ENCODE data around the gene C1QTNF8. TPM values are rescaled to one million over a fixed set of nuclear protein-coding genes. Genes with fewer than 3 reads are reported as not detected.
A peak's percentile ranks its signal among the peaks of the same experiment; 100 is the strongest.

The C1QTNF8 gene
- total RNA-seq, 1 experiment from 2014 or later = 0.27 TPM

DNA sequence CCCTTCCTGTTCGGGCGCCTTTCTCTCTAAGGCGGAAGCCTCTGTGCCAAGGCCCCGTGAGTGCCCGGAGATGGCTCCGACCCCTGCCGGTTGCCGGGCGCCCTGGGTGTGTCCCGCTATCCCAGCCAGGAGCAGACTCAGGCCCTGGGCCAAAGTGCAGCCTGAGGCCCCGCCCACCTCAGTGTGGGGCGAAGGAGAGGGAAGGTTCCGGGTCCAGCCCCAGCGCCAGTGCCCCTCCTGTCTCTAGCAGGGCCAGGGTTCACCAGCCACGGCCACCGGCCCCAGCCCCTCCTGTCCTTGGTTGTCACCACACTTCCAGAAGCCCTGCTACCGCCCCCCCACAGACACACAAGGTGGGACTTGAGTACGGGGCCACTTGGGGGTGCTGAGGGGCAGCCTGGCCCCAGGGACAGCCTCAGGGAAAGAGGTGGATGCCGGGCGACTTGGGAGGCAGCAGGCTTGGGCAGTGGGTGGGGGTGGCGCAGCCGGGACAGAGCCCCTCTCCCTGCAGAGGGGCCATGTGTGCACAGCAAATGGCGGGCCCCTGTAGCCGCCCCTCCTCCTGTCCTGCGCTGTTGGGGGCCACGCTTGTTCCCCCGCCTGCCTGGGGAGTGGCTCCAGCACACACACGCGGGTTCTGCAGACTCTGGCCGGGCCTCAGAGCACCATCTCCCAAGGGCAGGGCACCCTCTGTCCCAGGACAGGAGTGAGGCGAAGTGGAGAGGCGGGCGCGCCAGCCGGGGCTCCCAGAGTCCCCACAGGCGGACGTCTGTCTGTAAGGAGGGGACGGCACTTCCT is 6.0 kb downstream of the C1QTNF8 start:
- RAD21 ChIA-PET (ENCODE audit: low non-redundant PET in 1 of 2, low total read pairs in 2 of 2, uncharacterized antibody in 2 of 2, unreplicated experiment in 2 of 2) = no interaction called here
- DNase-seq (ENCODE audit: low read depth, low spot score) = no peak
- intact Hi-C loops (cut with micrococcal nuclease) = loop anchor here (2.0 kb wide), 1 partner anchor 33 kb away; no protein-coding TSS in a partner anchor

More for the DNA sequence above, 6.0 kb downstream of the C1QTNF8 start:
- Histone ChIP-seq H3K9ac (ENCODE audit: low read length) (peak overlapping the region; percentile 98), H3K27me3 (ENCODE audit: insufficient read depth, low read length) (no peaks in the 10 kb centered on the region), H3K36me3 (ENCODE audit: control insufficient read depth in 1 of 2, insufficient read depth in 2 of 2, low read length in 2 of 2) (peaks cover 0 to 10% of the 10 kb centered on the region in 2 experiments; a peak in 1 of 4 replicates), H4K20me1 (ENCODE audit: insufficient read depth) (no peaks in the 10 kb centered on the region), H3K9me2 (ENCODE audit: insufficient read depth) (no peaks in the 10 kb centered on the region), H3K4me1 (ENCODE audit: control insufficient read depth in 1 of 2, insufficient read depth in 2 of 2, low read length in 2 of 2) (peaks cover 61 to 95% of the 10 kb centered on the region in 2 experiments), H3K4me3 (replicated peaks in 1 of 2; ENCODE audit: low read depth in 1 of 2, low read length in 2 of 2) (peak overlapping the region; percentile 68 to 78), H3K4me2 (ENCODE audit: low read length) (peak overlapping the region; percentile 100), H3K79me2 (ENCODE audit: insufficient read depth, low read length) (peaks cover 9% of the 10 kb centered on the region), H2AFZ (ENCODE audit: low read depth, low read length, poor library complexity, severe bottlenecking) (no peak overlapping the region), H3K27ac (ENCODE audit: low read depth, low read length) (peak overlapping the region; percentile 100), H3K9me3 (ENCODE audit: control insufficient read depth in 1 of 2, insufficient read depth in 1 of 2, low read depth in 1 of 2, low read length in 2 of 2) (peaks cover 0 to 1% of the 10 kb centered on the region in 2 experiments; a peak in 1 of 4 replicates)
- TF ChIP-seq CEBPB (IDR thresholded peaks at IDR 0.05; ENCODE audit: low read depth) (no peak), POLR2AphosphoS5 (IDR thresholded peaks at IDR 0.05; ENCODE audit: low read depth, low read length) (peak; percentile 69), POLR2A (IDR thresholded peaks at IDR 0.05; ENCODE audit: borderline replicate concordance, extremely low read depth, insufficient read depth, insufficient read length) (no peak), CBX3 (IDR thresholded peaks at IDR 0.05; ENCODE audit: low read depth) (no peak), ZNF274 (IDR thresholded peaks at IDR 0.05; ENCODE audit: low read depth, low read length) (no peak), FOSL1 (IDR thresholded peaks at IDR 0.05; ENCODE audit: low read depth) (no peak), TCF7L2 (IDR thresholded peaks at IDR 0.05; ENCODE audit: borderline replicate concordance, extremely low read depth, insufficient read depth, insufficient read length) (peak; percentile 10), ELF1 (IDR thresholded peaks at IDR 0.05; ENCODE audit: borderline replicate concordance, low read depth) (no peak), YY1 (IDR thresholded peaks at IDR 0.05; ENCODE audit: extremely low read depth, insufficient replicate concordance, low read depth, low read length) (peak; percentile 46)
- TF ChIP-seq, protein P1, sequence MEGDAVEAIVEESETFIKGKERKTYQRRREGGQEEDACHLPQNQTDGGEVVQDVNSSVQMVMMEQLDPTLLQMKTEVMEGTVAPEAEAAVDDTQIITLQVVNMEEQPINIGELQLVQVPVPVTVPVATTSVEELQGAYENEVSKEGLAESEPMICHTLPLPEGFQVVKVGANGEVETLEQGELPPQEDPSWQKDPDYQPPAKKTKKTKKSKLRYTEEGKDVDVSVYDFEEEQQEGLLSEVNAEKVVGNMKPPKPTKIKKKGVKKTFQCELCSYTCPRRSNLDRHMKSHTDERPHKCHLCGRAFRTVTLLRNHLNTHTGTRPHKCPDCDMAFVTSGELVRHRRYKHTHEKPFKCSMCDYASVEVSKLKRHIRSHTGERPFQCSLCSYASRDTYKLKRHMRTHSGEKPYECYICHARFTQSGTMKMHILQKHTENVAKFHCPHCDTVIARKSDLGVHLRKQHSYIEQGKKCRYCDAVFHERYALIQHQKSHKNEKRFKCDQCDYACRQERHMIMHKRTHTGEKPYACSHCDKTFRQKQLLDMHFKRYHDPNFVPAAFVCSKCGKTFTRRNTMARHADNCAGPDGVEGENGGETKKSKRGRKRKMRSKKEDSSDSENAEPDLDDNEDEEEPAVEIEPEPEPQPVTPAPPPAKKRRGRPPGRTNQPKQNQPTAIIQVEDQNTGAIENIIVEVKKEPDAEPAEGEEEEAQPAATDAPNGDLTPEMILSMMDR (IDR thresholded peaks at IDR 0.05 in 2 of 3, conservative IDR thresholded peaks at IDR 0.05 in 1 of 3; ENCODE audit: borderline replicate concordance in 1 of 3, insufficient read depth in 1 of 3, low read depth in 2 of 3, low read length in 2 of 3) = peak in 2 of 3 experiments; percentile 25 to 30; a peak in 2 of 6 replicates
- TF ChIP-seq, protein P2, sequence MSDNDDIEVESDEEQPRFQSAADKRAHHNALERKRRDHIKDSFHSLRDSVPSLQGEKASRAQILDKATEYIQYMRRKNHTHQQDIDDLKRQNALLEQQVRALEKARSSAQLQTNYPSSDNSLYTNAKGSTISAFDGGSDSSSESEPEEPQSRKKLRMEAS (IDR thresholded peaks at IDR 0.05) = no peak
- CTCF ChIA-PET = interaction anchor here (1.0 to 1.6 kb wide), 2 partner anchors 16 to 32 kb away, joined by 4 to 5 read pairs; no protein-coding TSS in a partner anchor
- ATAC-seq = peak; percentile 67
- POLR2A ChIA-PET = interaction anchor here (1.6 to 1.7 kb wide), 2 partner anchors 33 to 369 kb away, joined by 3 to 4 read pairs; no protein-coding TSS in a partner anchor
- BruUV-seq (replicated peaks) = TSS peak; percentile 78
